RPMI7951 (cell line): ENCODE measurements around the gene PRDM7. TPM values are rescaled to one million over a fixed set of nuclear protein-coding genes. Genes with fewer than 3 reads are reported as not detected.

ENCODE experiments used
- DNase-seq: peaks from one replicate; pipeline ENCODE4 v3.0.0-alpha.2; 2012; ENCODE audit warnings: low read depth
- total RNA-seq: library from RNA; depleted of rRNA; stranded (reverse); fragments of >200 nt; shearing (Covaris generic); gene quantifications from 2 replicates; pipeline ENCODE4 v1.2.3, GENCODE V29; 2014

PRDM7 gene
- total RNA-seq, 1 experiment from 2014 or later = not detected

DNA sequence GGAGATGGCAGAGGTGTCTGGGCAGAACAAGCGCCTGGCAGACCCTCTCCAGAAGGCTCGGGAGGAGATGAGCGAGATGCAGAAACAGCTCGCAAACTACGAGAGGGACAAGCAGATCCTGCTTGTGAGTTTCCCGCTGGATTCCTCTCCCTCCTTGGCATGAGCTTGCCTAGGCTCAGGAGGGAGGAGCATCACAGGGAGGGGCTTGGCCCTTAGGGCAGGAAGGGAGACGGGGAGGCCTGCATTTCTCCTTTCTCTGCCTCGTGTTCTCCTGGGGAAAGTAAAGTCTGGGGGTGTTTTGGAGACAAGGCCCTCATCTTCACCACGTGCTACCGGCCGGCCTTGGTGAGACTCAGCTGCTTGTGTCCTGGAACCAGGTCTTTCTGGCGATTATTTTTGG lies 39.9 kb downstream of the PRDM7 start:
- DNase-seq = no peak

GRCh38 chr16:90035902-90036301 lies 41.2 kb downstream of the PRDM7 start:
- no peak for DNase-seq

- no peak for DNase-seq
Observed at GRCh38 chr16:90034504-90034903, 42.6 kb downstream of the PRDM7 start.

DNA sequence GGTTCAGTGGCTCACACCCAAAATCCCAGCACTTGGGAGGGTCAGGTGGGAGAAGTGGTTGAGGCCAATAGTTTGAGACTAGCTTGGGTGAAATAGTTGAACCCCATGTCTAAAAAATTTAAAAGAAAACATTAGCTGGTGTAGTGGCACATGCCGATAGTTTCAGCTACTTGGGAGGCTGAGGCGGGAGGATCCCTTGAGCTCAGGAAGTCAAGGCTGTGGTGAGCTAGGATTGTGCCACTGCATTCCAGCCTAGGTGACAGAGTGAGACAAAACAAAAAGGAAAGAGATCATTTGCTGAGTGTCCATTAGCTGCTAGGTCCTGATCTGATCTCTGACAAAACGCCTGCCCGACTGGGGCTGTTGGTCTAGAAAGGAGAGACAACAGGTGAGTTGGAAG lies 43.7 kb downstream of the PRDM7 start:
- DNase-seq = peak; percentile 44

GRCh38 chr16:90032674-90033331 lies 44.3 kb downstream of the PRDM7 start:
- peak; percentile 67 for DNase-seq

DNA sequence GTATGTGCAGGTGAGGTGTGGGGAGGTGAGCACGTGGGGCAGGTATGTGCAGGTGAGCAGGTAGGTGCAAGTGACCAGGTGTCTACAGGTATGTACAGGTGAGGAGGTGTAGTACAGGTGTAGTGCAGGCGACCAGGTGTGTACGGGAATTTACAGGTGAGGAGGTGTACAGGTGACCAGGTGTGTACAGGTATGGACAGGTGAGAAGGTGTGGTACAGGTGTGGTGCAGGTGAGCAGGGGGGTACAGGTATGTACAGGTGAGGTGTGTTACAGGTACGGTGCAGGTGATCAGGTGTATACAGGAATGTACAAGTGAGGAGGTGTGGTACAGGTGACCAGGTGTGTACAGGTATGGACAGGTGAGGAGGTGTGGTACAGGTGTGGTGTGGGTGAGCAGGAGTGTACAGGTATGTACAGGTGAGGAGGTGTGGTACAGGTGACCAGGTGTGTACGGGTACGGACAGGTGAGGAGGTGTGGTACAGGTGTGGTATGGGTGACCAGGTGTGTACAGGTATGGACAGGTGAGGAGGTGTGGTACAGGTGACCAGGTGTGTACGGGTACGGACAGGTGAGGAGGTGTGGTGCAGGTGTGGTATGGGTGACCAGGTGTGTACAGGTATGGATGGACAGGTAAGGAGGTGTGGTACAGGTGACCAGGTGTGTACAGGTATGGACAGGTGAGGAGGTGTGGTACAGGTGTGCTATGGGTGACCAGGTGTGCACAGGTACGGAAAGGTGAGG lies 45.0 kb downstream of the PRDM7 start:
- DNase-seq = peak; percentile 56

DNA sequence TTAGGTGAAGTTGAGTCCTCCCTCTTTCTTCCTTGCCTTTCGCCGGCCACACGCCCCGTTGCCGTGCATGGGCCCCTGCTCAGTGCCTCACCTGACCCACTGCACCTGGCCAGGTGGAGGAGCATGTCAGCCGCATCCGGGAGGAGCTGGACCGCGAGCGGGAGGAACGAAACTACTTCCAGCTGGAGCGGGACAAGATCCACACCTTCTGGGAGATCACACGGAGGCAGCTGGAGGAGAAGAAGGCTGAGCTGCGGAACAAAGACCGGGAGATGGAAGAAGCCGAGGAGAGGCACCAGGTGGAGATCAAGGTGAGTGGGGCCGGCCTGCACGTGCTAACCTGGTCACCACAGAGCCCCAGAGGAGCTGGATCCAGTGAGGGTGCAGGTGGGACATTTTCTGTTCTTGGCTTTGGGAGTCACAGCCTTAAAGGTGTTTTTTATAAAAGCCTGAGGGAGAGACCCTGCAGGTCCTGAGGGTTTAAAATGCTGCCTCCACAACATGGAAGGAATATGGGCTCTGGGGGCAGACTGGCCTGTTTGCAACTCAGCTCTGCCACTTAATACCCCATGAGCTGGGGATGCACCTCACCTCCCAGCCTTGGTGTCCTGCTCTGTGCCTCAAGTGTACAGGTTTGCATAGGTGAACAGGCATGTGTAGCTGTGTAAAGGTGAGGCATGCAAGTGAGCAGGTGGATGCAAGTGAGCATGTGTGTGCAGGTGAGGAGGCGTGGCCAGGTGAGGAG lies 45.8 kb downstream of the PRDM7 start:
- peak; percentile 47 for DNase-seq

GRCh38 chr16:90028985-90029384 lies 48.1 kb downstream of the PRDM7 start:
- DNase-seq = no peak

- no peak for DNase-seq
Observed at GRCh38 chr16:90027611-90028010, 49.5 kb downstream of the PRDM7 start.

DNA sequence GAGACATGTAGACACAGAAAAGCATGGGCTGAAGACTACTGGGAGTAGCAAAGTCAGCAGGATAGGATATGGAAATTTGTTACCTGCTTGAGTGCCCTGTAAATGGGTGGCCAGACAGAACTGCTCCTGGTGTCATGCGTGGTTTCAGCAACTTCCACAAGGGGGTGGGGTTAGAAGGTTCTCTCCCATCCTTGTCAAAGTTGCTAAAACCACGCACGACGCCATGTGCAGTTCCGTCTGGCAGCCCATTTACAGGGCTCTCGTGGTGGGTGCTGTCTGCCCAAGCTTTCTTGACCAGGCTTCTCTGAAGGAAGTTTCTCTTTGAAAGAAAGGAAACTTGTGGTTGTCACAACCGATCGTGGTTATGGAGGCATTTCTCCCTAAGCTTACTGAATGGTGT lies 51.0 kb downstream of the PRDM7 start:
- no peak for DNase-seq

GRCh38 chr16:90023078-90023447 lies 54.1 kb downstream of the PRDM7 start:
- DNase-seq = no peak

DNA sequence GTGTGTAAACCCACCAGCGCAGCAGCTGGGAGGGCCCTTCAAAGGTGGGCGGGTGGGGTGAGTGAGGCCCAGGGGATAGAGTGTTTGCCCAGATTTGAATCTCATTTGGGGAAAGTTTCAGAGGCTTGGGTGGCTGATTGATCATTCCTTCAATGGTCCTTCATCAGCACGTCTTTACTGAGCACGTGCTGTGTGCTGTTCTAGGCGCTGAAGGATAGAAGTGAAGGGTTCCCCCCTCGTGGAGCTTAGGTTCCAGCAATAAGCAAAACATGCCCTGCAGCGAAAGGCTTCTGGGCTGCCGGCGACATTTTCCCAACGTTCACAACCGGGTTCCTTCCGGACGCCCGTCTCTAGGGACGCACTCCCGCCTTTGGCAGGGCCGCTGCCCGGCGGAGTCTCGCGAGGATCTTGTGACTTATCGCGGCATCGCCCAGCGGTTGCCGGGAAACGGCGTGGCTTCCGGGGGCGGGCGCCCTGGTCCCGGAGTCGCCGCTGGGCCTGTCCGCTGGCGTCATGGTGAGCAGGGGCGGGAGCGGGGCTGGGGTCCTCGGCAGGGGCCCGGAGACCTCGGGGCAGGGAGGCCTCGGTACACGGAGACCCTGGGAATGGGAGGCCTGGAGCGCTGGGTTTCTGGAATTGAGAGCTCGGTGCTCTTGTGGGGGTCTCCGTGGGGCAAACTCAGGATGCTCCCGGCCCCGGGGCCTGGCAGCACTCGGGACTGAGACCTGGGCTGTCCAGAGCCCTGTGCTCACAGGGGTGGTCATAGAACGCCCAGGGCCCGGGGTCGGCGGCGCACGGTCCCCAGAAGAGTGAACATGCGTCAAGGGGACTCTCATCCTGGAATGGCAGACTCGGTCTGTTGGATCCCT lies 54.7 kb downstream of the PRDM7 start:
- DNase-seq = peak; percentile 89

GRCh38 chr16:90020838-90021382 lies 56.2 kb downstream of the PRDM7 start:
- peak; percentile 94 for DNase-seq

DNA sequence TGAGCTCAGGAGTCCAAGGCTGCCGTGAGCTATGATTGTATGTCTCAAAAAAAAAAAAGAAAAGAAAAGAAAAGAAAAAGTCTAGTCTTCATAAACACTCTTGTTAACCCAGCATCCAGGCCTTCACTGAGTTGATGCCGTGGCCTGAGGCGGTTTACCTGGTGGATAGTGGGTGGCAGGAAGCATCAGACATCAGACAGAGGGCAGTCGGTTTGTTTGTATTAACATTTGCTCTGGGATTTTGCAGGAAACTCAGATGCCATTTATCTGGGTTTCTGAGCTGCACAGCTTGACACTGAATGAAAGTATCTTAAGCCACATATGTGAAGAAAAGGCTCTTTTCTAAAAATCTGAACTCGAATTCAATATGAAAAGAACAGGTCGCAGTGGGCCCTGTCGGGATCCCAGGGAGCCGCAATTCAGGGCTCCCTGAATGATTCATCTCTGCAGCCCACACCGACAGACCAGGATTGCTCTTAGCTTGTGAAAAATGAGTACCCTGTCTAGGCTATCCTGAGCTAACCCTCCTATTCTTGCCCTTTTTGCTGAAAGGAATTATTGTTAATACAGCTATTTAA lies 56.8 kb downstream of the PRDM7 start:
- peak; percentile 60 for DNase-seq

- peak; percentile 46 for DNase-seq
Observed at GRCh38 chr16:90019543-90020259, 57.4 kb downstream of the PRDM7 start.

DNA sequence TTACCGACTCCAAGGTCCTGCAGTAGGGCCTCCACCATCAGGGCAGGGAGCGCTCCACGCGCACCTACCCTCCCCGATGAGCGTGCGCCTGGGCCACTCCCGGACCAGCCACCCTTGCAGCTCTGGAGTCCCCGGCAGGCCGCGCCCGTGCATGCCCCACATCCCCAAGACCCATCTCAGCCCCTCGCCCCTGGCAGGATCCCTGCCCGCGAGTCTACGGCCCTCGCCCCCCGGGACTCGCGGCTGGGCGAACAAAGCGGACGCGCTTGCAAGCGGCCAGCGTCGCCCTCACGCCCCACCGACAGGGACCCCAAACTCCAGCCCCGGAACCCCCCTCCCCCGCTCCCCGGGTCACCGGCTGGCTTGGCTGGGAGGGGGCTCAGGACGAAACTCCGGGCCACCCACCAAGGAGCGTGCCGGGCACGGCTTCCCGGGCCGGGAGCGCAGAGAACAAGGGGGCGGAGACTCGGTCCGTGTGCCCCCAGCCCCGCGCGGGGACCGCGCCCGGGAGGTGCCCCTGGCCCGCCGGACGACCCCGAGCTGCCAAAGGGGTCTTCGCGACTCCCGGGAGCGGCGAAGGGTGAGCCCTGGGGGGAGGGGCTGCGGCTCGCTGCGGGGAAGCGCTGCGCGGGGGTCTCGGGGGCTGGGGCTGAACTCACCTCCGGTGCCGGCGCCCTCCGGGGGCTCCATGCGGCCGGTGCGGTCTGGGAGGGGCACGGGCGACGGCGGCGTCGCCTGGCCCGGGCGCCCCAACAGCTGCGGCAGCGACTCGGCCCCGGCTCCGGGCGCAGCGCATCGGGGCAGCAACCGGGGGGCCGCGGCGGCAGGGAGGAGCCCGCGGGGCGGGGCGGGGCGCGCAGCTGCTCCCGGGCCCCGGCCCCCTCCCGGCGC lies 58.2 kb downstream of the PRDM7 start, which contains the start of gene DBNDD1:
Gene DBNDD1, minus strand, starts transcription at position 805 of the 891 bp plus-strand sequence. Its CDS starts 115 bp downstream, at position 690.
- DNase-seq = no peak

- no peak for DNase-seq
Observed at GRCh38 chr16:90018297-90018651, 58.9 kb downstream of the PRDM7 start.

GRCh38 chr16:90016339-90016950 lies 60.7 kb downstream of the PRDM7 start:
- no peak for DNase-seq
